ENCODE data around the gene IL11RA.

Gene IL11RA

GRCh38 chr9:34701023-34701768, 49.2 kb downstream of the IL11RA start:
- peak; percentile 76 for DNase-seq (ENCODE audit: low spot score)
- TF ChIP-seq CTCF (IDR thresholded peaks at IDR 0.05; ENCODE audit: extremely low read depth, insufficient read depth, missing control alignments) = peak; percentile 84
- in situ Hi-C loops (cut with MboI; ENCODE audit: low pct_unique_long_range_greater_than_20kb, low sequenced_read_pairs, unreplicated experiment) = no loop called here

- in situ Hi-C loops (cut with MboI; ENCODE audit: low pct_unique_long_range_greater_than_20kb, low sequenced_read_pairs, unreplicated experiment) = no loop called here
- peak; percentile 98 for TF ChIP-seq CTCF (IDR thresholded peaks at IDR 0.05; ENCODE audit: extremely low read depth, insufficient read depth, missing control alignments)
- DNase-seq (ENCODE audit: low spot score) = peak; percentile 86
Measured at GRCh38 chr9:34701769-34702736, 50.1 kb downstream of the IL11RA start.

- TF ChIP-seq CTCF (IDR thresholded peaks at IDR 0.05; ENCODE audit: extremely low read depth, insufficient read depth, missing control alignments) = no peak
- no peak for DNase-seq (ENCODE audit: low spot score)
- in situ Hi-C loops (cut with MboI; ENCODE audit: low pct_unique_long_range_greater_than_20kb, low sequenced_read_pairs, unreplicated experiment) = no loop called here
Measured at GRCh38 chr9:34707130-34707529, 55.1 kb downstream of the IL11RA start.

GRCh38 chr9:34709196-34709978, 57.4 kb downstream of the IL11RA start:
- TF ChIP-seq CTCF (IDR thresholded peaks at IDR 0.05; ENCODE audit: extremely low read depth, insufficient read depth, missing control alignments) = no peak
- no peak for DNase-seq (ENCODE audit: low spot score)
- in situ Hi-C loops (cut with MboI; ENCODE audit: low pct_unique_long_range_greater_than_20kb, low sequenced_read_pairs, unreplicated experiment) = no loop called here

GRCh38 chr9:34710023-34710422, 58.0 kb downstream of the IL11RA start, which contains the start of gene CCL21:
Gene CCL21 (minus strand): TSS chr9:34710136. CDS start chr9:34710066, 70 bp downstream.
- in situ Hi-C loops (cut with MboI; ENCODE audit: low pct_unique_long_range_greater_than_20kb, low sequenced_read_pairs, unreplicated experiment) = no loop called here
- DNase-seq (ENCODE audit: low spot score) = no peak

More at GRCh38 chr9:34710023-34710422, 58.0 kb downstream of the IL11RA start, which contains the start of gene CCL21:
- TF ChIP-seq CTCF (IDR thresholded peaks at IDR 0.05; ENCODE audit: extremely low read depth, insufficient read depth, missing control alignments) = no peak

Measured in GM13977 (cell line).